Measurements from ENCODE around the gene TENM3.

DNA sequence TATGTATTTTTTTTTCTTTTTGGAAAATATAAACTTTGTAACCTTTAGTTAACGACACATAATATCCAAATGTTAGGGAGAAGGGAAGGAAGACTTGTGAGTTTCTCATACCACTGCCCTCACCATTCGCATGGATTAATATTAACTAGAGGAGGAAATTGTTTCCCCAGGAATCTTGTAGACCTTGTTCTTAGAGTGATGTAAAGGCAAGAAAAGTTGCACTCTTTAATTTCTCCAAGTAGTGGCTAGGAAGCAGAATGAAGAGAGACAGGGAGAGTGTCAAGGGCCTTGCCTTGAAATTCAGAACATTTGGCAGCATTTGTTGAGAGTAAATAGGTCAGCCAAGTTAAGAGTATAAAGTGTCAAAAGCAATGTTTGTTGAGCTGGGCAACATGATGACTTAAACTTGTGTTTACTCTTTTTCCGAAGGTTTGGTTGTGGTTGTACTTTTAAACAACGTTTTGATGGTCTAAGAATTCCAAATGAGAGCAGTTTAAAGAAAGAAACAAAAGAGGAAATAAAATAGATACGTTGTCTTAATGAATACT, 105.7 kb downstream of the TENM3 start:
- TF ChIP-seq RXRA (IDR thresholded peaks at IDR 0.05; ENCODE audit: borderline replicate concordance, low read depth) (no peak), RFX5 (IDR thresholded peaks at IDR 0.05; ENCODE audit: low read length) (no peak), SMC3 (IDR thresholded peaks at IDR 0.05; ENCODE audit: low read depth, low read length) (no peak)
- TF ChIP-seq, protein P1, sequence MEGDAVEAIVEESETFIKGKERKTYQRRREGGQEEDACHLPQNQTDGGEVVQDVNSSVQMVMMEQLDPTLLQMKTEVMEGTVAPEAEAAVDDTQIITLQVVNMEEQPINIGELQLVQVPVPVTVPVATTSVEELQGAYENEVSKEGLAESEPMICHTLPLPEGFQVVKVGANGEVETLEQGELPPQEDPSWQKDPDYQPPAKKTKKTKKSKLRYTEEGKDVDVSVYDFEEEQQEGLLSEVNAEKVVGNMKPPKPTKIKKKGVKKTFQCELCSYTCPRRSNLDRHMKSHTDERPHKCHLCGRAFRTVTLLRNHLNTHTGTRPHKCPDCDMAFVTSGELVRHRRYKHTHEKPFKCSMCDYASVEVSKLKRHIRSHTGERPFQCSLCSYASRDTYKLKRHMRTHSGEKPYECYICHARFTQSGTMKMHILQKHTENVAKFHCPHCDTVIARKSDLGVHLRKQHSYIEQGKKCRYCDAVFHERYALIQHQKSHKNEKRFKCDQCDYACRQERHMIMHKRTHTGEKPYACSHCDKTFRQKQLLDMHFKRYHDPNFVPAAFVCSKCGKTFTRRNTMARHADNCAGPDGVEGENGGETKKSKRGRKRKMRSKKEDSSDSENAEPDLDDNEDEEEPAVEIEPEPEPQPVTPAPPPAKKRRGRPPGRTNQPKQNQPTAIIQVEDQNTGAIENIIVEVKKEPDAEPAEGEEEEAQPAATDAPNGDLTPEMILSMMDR (IDR thresholded peaks at IDR 0.05), result no peak
